ENCODE measurements around the gene PDHA2.

GRCh38 chr4:95877636-95878035, 37.7 kb downstream of the PDHA2 start:
- TF ChIP-seq POLR2A (IDR thresholded peaks at IDR 0.05; ENCODE audit: control extremely low read depth in 1 of 2, low read depth in 2 of 2, low read length in 2 of 2): no peak
- no peak for TF ChIP-seq CTCF (IDR thresholded peaks at IDR 0.05; ENCODE audit: control extremely low read depth in 1 of 3, insufficient read depth in 1 of 3, low read depth in 1 of 3, low read length in 3 of 3)
- no peak for TF ChIP-seq ATF2 (IDR thresholded peaks at IDR 0.05; ENCODE audit: low read length)
- no peak for TF ChIP-seq MAFK (IDR thresholded peaks at IDR 0.05; ENCODE audit: low read depth, low read length)
- no peak for TF ChIP-seq POU5F1 (IDR thresholded peaks at IDR 0.05; ENCODE audit: low read depth, low read length)
- no peak for TF ChIP-seq USF2 (IDR thresholded peaks at IDR 0.05; ENCODE audit: low read length)
- no peak for TF ChIP-seq PHF8 (conservative IDR thresholded peaks at IDR 0.05; ENCODE audit: low read depth, low read length)
- TF ChIP-seq EZH2 (IDR thresholded peaks at IDR 0.05; ENCODE audit: low read depth, low read length, severe bottlenecking): no peak
- TF ChIP-seq BACH1 (IDR thresholded peaks at IDR 0.05; ENCODE audit: low read length): no peak
- no peak for TF ChIP-seq RFX5 (IDR thresholded peaks at IDR 0.05; ENCODE audit: borderline replicate concordance, low read depth, low read length)
- TF ChIP-seq SUZ12 (IDR thresholded peaks at IDR 0.05; ENCODE audit: low read length): no peak
- no peak for TF ChIP-seq ZNF274 (IDR thresholded peaks at IDR 0.05; ENCODE audit: borderline replicate concordance, extremely low read depth, low read length)
